Esophagus muscularis mucosa (tissue), 4 donors: ENCODE results near the gene FAM184B.

Experiments
- EP300 ChIP-seq: sonication (generic); formaldehyde crosslinking; IDR thresholded peaks from one replicate; pipeline ENCODE4 v1.6.1; 2017; ENCODE audit warnings: antibody characterized with exemption
- POLR2A ChIP-seq: fragments of 450-650 bp; IDR thresholded peaks from one replicate; pipeline ENCODE4 v1.6.1; 2017; ENCODE audit warnings: antibody characterized with exemption, moderate library complexity, mild to moderate bottlenecking, low read depth
- POLR2AphosphoS5 ChIP-seq, 2 donors: sonication (generic); formaldehyde crosslinking; IDR thresholded peaks; one replicate each; pipeline ENCODE4 v1.6.1; 2017; ENCODE audit warnings: antibody characterized with exemption in 2 of 2
- TF ChIP-seq, protein P1 (sequence below), 3 experiments: fragments of 200-600 bp in 2 of 3; fragments of 450-650 bp in 1 of 3; sonication (generic) in 2 of 3; IDR thresholded peaks; one replicate each; pipeline ENCODE4 v1.5.1; 2017 to 2019; ENCODE audit warnings: antibody characterized with exemption in 3 of 3, mild to moderate bottlenecking in 2 of 3, moderate library complexity in 1 of 3

DNA sequence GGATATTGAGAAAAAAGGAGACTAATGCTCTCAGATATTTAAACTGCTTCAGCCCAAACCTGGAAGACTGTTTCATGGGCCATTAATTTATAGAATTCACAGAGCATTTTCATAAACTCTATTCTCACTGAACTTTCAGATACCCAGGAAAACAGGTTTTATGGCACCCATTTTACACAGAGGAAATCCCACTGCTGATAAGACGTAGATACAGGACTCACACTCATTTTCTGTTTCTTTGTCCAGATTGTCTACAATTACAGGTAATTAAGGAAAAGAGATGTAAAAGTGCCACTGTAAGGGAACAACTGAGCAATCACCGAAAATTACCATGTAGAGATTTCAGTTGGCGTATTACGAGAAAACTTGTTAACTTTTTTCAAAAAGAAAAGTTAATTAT lies 83.3 kb downstream of the FAM184B start:
- TF ChIP-seq, protein P1, sequence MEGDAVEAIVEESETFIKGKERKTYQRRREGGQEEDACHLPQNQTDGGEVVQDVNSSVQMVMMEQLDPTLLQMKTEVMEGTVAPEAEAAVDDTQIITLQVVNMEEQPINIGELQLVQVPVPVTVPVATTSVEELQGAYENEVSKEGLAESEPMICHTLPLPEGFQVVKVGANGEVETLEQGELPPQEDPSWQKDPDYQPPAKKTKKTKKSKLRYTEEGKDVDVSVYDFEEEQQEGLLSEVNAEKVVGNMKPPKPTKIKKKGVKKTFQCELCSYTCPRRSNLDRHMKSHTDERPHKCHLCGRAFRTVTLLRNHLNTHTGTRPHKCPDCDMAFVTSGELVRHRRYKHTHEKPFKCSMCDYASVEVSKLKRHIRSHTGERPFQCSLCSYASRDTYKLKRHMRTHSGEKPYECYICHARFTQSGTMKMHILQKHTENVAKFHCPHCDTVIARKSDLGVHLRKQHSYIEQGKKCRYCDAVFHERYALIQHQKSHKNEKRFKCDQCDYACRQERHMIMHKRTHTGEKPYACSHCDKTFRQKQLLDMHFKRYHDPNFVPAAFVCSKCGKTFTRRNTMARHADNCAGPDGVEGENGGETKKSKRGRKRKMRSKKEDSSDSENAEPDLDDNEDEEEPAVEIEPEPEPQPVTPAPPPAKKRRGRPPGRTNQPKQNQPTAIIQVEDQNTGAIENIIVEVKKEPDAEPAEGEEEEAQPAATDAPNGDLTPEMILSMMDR (IDR thresholded peaks at IDR 0.05) = no peak
- TF ChIP-seq POLR2A = no peak
- TF ChIP-seq EP300 = no peak
- TF ChIP-seq POLR2AphosphoS5 (IDR thresholded peaks at IDR 0.05) = no peak
